GM23338 (cell line): Measurements from ENCODE around the gene NSA2. TPM values are rescaled to one million over a fixed set of nuclear protein-coding genes. Genes with fewer than 3 reads are reported as not detected.

Experiments
- ATAC-seq: fragments of 200-7000 bp; cut with Tn5 transposase; 3 replicates; pipeline ENCODE4 v1.9.1; 2020
- DNase-seq: peaks from one replicate; pipeline ENCODE4 v3.0.0-alpha.2; 2015; ENCODE audit warnings: low spot score
- H2AFZ ChIP-seq: fragments of 200-600 bp; sonication (generic); 2 replicates; pipeline ENCODE4 v1.8.0; 2016; ENCODE audit warnings: antibody characterized with exemption, mild to moderate bottlenecking, moderate library complexity
- H3F3A ChIP-seq: fragments of 200-600 bp; sonication (generic); replicated peaks from 2 replicates; pipeline ENCODE4 v1.8.0; 2017; ENCODE audit warnings: antibody characterized with exemption, mixed run types, low read depth
- H3K27ac ChIP-seq: fragments of 200-600 bp; sonication (generic); 2 replicates; pipeline ENCODE4 v1.6.1; 2016; ENCODE audit warnings: low read depth
- H3K27me3 ChIP-seq: fragments of 200-600 bp; sonication (generic); 2 replicates; pipeline ENCODE4 v1.8.0; 2016; ENCODE audit warnings: mild to moderate bottlenecking, mixed run types, moderate library complexity; ENCODE audit not compliant: insufficient read depth
- H3K36me3 ChIP-seq: fragments of 200-600 bp; sonication (generic); 2 replicates; pipeline ENCODE4 v1.8.0; 2016; ENCODE audit warnings: mild to moderate bottlenecking; ENCODE audit not compliant: insufficient read depth
- H3K4me1 ChIP-seq: fragments of 200-600 bp; sonication (generic); 2 replicates; pipeline ENCODE4 v1.8.0; 2016; ENCODE audit warnings: mild to moderate bottlenecking, moderate library complexity; ENCODE audit not compliant: insufficient read depth
- H3K4me2 ChIP-seq: fragments of 200-600 bp; sonication (generic); 2 replicates; pipeline ENCODE4 v1.7.1; 2017; ENCODE audit warnings: mixed run types
- H3K4me3 ChIP-seq: fragments of 200-600 bp; sonication (generic); 2 replicates; pipeline ENCODE4 v1.6.1; 2016; ENCODE audit warnings: mixed run types
- H3K79me2 ChIP-seq: fragments of 200-600 bp; sonication (generic); replicated peaks from 2 replicates; pipeline ENCODE4 v1.8.0; 2017; ENCODE audit warnings: mild to moderate bottlenecking; ENCODE audit not compliant: insufficient read depth
- H3K9me2 ChIP-seq: fragments of 200-600 bp; sonication (generic); 2 replicates; pipeline ENCODE4 v1.8.0; 2017; ENCODE audit not compliant: insufficient read depth
- H4K20me1 ChIP-seq: fragments of 200-600 bp; sonication (generic); replicated peaks from 2 replicates; pipeline ENCODE4 v1.8.0; 2017; ENCODE audit warnings: mild to moderate bottlenecking; ENCODE audit not compliant: insufficient read depth
- H3K27ac Mint-ChIP-seq: 2 replicates; pipeline ENCODE4 v1.8.0; 2020; ENCODE audit warnings: inconsistent platforms, mild to moderate bottlenecking, moderate library complexity, mixed read lengths
- H3K27me3 Mint-ChIP-seq: 3 replicates; pipeline ENCODE4 v1.8.0; 2022; ENCODE audit warnings: low read depth, mild to moderate bottlenecking, moderate library complexity, mixed read lengths, inconsistent platforms; ENCODE audit not compliant: insufficient read depth, poor library complexity
- H3K36me3 Mint-ChIP-seq: 3 replicates; pipeline ENCODE4 v1.8.0; 2021; ENCODE audit warnings: low read depth, mild to moderate bottlenecking, inconsistent platforms, moderate library complexity, mixed read lengths
- H3K4me1 Mint-ChIP-seq: 3 replicates; pipeline ENCODE4 v1.8.0; 2020; ENCODE audit warnings: mild to moderate bottlenecking, inconsistent platforms, mixed read lengths
- H3K4me3 Mint-ChIP-seq: 3 replicates; pipeline ENCODE4 v1.8.0; 2021; ENCODE audit warnings: moderate library complexity, mild to moderate bottlenecking, inconsistent platforms, mixed read lengths
- H3K9me3 Mint-ChIP-seq: 3 replicates; pipeline ENCODE4 v1.8.0; 2020; ENCODE audit warnings: moderate library complexity, mild to moderate bottlenecking, inconsistent platforms, mixed read lengths
- CREB1 ChIP-seq: fragments of 250-450 bp; sonication (Bioruptor Pico); IDR thresholded peaks from 2 replicates; pipeline ENCODE4 v1.5.0; 2020; ENCODE audit warnings: low read depth, mild to moderate bottlenecking, moderate library complexity
- CTCF ChIP-seq, 2 experiments: fragments of 200-600 bp in 1 of 2; sonication (generic) in 1 of 2; conservative IDR thresholded peaks; 2 replicates each; pipeline versions ENCODE4 v1.5.1 to v1.6.1; 2016 to 2017; ENCODE audit warnings: antibody characterized with exemption in 2 of 2, low read depth in 2 of 2, mild to moderate bottlenecking in 2 of 2, moderate library complexity in 1 of 2
- EZH2 ChIP-seq: fragments of 200-600 bp; sonication (generic); IDR thresholded peaks from one replicate; pipeline ENCODE4 v1.8.0; 2017; ENCODE audit warnings: antibody characterized with exemption, mild to moderate bottlenecking, low read depth; ENCODE audit not compliant: unreplicated experiment
- EZH2phosphoT487 ChIP-seq: fragments of 200-600 bp; sonication (generic); IDR thresholded peaks from one replicate; pipeline ENCODE4 v1.8.1; 2018; ENCODE audit warnings: antibody characterized with exemption; ENCODE audit not compliant: unreplicated experiment
- JUNB ChIP-seq: IDR thresholded peaks from one replicate; pipeline ENCODE4 v1.6.1; 2016; ENCODE audit warnings: antibody characterized with exemption; ENCODE audit not compliant: unreplicated experiment
- NANOG ChIP-seq: IDR thresholded peaks from 2 replicates; pipeline ENCODE4 v1.6.1; 2016; ENCODE audit warnings: antibody characterized with exemption, borderline replicate concordance
- POLR2AphosphoS5 ChIP-seq: IDR thresholded peaks from 2 replicates; pipeline ENCODE4 v1.6.1; 2016; ENCODE audit warnings: antibody characterized with exemption, low read depth
- REST ChIP-seq: IDR thresholded peaks from one replicate; pipeline ENCODE4 v1.6.1; 2018; ENCODE audit warnings: antibody characterized with exemption; ENCODE audit not compliant: unreplicated experiment
- STAT1 ChIP-seq: IDR thresholded peaks from one replicate; pipeline ENCODE4 v1.6.1; 2016; ENCODE audit warnings: antibody characterized with exemption; ENCODE audit not compliant: unreplicated experiment
- ZNF114 ChIP-seq: fragments of 250-450 bp; sonication (Bioruptor Pico); IDR thresholded peaks from 2 replicates; pipeline ENCODE4 v1.5.0; 2020; ENCODE audit warnings: mild to moderate bottlenecking, moderate library complexity
- ZNF331 ChIP-seq: fragments of 250-450 bp; sonication (Bioruptor Pico); IDR thresholded peaks from 2 replicates; pipeline ENCODE4 v1.5.0; 2020; ENCODE audit warnings: low read depth, mild to moderate bottlenecking, moderate library complexity
- polyA plus RNA-seq: library from polyadenylated mRNA; unstranded; fragments of >200 nt; fragmentation: Nextera tagmentation; extraction: Ambion mirVana; gene quantifications from 2 replicates; pipeline ENCODE4 v1.2.1, GENCODE V29; 2016
- total RNA-seq: library from RNA; depleted of rRNA; stranded (reverse); fragments of >200 nt; shearing (Covaris generic); gene quantifications from 2 replicates; pipeline ENCODE4 v1.2.3, GENCODE V29; 2014
- TF ChIP-seq, protein P1 (sequence below): fragments of 250-450 bp; sonication (Bioruptor Pico); IDR thresholded peaks from 2 replicates; pipeline ENCODE4 v1.5.0; 2020; ENCODE audit warnings: mild to moderate bottlenecking, moderate library complexity
- TF ChIP-seq, protein P2 (sequence below): IDR thresholded peaks from 2 replicates; pipeline ENCODE4 v1.6.1; 2016; ENCODE audit warnings: antibody characterized with exemption

Gene NSA2
- total and polyA plus RNA-seq, 2 experiments from 2014 or later = 103 to 244 TPM

- H3K27ac ChIP-seq = peak overlapping the region; percentile 35
- no peak for DNase-seq
- no peak for ATAC-seq
- TF ChIP-seq CTCF (conservative IDR thresholded peaks at IDR 0.05; ENCODE audit: low read depth in 2 of 2) = no peak
- TF ChIP-seq NANOG = no peak
- TF ChIP-seq POLR2AphosphoS5 = no peak
- TF ChIP-seq, protein P1, sequence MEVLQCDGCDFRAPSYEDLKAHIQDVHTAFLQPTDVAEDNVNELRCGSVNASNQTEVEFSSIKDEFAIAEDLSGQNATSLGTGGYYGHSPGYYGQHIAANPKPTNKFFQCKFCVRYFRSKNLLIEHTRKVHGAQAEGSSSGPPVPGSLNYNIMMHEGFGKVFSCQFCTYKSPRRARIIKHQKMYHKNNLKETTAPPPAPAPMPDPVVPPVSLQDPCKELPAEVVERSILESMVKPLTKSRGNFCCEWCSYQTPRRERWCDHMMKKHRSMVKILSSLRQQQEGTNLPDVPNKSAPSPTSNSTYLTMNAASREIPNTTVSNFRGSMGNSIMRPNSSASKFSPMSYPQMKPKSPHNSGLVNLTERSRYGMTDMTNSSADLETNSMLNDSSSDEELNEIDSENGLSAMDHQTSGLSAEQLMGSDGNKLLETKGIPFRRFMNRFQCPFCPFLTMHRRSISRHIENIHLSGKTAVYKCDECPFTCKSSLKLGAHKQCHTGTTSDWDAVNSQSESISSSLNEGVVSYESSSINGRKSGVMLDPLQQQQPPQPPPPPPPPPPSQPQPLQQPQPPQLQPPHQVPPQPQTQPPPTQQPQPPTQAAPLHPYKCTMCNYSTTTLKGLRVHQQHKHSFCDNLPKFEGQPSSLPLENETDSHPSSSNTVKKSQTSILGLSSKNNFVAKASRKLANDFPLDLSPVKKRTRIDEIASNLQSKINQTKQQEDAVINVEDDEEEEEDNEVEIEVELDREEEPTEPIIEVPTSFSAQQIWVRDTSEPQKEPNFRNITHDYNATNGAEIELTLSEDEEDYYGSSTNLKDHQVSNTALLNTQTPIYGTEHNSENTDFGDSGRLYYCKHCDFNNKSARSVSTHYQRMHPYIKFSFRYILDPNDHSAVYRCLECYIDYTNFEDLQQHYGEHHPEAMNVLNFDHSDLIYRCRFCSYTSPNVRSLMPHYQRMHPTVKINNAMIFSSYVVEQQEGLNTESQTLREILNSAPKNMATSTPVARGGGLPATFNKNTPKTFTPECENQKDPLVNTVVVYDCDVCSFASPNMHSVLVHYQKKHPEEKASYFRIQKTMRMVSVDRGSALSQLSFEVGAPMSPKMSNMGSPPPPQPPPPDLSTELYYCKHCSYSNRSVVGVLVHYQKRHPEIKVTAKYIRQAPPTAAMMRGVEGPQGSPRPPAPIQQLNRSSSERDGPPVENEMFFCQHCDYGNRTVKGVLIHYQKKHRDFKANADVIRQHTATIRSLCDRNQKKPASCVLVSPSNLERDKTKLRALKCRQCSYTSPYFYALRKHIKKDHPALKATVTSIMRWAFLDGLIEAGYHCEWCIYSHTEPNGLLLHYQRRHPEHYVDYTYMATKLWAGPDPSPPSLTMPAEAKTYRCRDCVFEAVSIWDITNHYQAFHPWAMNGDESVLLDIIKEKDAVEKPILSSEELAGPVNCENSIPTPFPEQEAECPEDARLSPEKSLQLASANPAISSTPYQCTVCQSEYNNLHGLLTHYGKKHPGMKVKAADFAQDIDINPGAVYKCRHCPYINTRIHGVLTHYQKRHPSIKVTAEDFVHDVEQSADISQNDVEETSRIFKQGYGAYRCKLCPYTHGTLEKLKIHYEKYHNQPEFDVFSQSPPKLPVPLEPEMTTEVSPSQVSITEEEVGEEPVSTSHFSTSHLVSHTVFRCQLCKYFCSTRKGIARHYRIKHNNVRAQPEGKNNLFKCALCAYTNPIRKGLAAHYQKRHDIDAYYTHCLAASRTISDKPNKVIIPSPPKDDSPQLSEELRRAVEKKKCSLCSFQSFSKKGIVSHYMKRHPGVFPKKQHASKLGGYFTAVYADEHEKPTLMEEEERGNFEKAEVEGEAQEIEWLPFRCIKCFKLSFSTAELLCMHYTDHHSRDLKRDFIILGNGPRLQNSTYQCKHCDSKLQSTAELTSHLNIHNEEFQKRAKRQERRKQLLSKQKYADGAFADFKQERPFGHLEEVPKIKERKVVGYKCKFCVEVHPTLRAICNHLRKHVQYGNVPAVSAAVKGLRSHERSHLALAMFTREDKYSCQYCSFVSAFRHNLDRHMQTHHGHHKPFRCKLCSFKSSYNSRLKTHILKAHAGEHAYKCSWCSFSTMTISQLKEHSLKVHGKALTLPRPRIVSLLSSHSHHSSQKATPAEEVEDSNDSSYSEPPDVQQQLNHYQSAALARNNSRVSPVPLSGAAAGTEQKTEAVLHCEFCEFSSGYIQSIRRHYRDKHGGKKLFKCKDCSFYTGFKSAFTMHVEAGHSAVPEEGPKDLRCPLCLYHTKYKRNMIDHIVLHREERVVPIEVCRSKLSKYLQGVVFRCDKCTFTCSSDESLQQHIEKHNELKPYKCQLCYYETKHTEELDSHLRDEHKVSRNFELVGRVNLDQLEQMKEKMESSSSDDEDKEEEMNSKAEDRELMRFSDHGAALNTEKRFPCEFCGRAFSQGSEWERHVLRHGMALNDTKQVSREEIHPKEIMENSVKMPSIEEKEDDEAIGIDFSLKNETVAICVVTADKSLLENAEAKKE = no peak
- no peak for TF ChIP-seq STAT1
- TF ChIP-seq EZH2 = no peak
- no peak for TF ChIP-seq ZNF114 (CRISPR knock-in tag)
- no peak for TF ChIP-seq JUNB
- TF ChIP-seq EZH2phosphoT487 = no peak
- TF ChIP-seq, protein P2, sequence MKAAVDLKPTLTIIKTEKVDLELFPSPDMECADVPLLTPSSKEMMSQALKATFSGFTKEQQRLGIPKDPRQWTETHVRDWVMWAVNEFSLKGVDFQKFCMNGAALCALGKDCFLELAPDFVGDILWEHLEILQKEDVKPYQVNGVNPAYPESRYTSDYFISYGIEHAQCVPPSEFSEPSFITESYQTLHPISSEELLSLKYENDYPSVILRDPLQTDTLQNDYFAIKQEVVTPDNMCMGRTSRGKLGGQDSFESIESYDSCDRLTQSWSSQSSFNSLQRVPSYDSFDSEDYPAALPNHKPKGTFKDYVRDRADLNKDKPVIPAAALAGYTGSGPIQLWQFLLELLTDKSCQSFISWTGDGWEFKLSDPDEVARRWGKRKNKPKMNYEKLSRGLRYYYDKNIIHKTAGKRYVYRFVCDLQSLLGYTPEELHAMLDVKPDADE = no peak
- no peak for TF ChIP-seq REST
- TF ChIP-seq CREB1 (CRISPR knock-in tag) = no peak
- TF ChIP-seq ZNF331 (CRISPR knock-in tag) = no peak
- H3K4me2 ChIP-seq = no peak overlapping the region
- no peak overlapping the region for H3K4me3 ChIP-seq
- no peaks in the 10 kb centered on the region for H3K9me2 ChIP-seq
- Mint-ChIP-seq H3K4me1 (peaks cover 7% of the 10 kb centered on the region; the same call in 2 of the 3 replicates), H3K4me3 (no peak overlapping the region), H3K27me3 (no peaks in the 10 kb centered on the region), H3K36me3 (peaks cover 58% of the 10 kb centered on the region), H3K27ac (peak overlapping the region; percentile 79), H3K9me3 (no peaks in the 10 kb centered on the region; the same call in 2 of the 3 replicates)
- H4K20me1 ChIP-seq = peaks cover 3% of the 10 kb centered on the region; the same call in 1 of the 2 replicates
- H3K36me3 ChIP-seq = peaks cover 41% of the 10 kb centered on the region
- no peaks in the 10 kb centered on the region for H3K27me3 ChIP-seq
- H3K79me2 ChIP-seq = peaks cover 47% of the 10 kb centered on the region
- H3K4me1 ChIP-seq = no peaks in the 10 kb centered on the region
- H2AFZ ChIP-seq = no peak overlapping the region
- peaks cover 10% of the 10 kb centered on the region for H3F3A ChIP-seq
These were observed 34.9 kb downstream of the NSA2 start for GRCh38 chr5:74801941-74802340.
